HEK293T (cell line): Measurements from ENCODE around the gene QSOX2.

ENCODE experiments used
- CTCF ChIA-PET: fragments of 350-600 bp; formaldehyde crosslinking; extraction: SDS; loops from one replicate; lab custom pipeline; 2021; ENCODE audit warnings: antibody characterized with exemption, inconsistent platforms; lab: Yijun Ruan, JAX
- POLR2A ChIA-PET: fragments of 350-600 bp; formaldehyde crosslinking; extraction: SDS; loops from one replicate; lab custom pipeline; 2020; ENCODE audit warnings: antibody characterized with exemption, inconsistent platforms; lab: Yijun Ruan, JAX
- DNase-seq: peaks from one replicate; pipeline ENCODE4 v3.0.0; 2012; ENCODE audit warnings: mixed read lengths; ENCODE audit errors: extremely low spot score
- ARNT ChIP-seq: fragments of 450-650 bp; IDR thresholded peaks from 2 replicates; pipeline ENCODE4 v1.6.1; 2017; ENCODE audit warnings: mild to moderate bottlenecking
- BHLHE40 ChIP-seq: fragments of 450-650 bp; IDR thresholded peaks from 2 replicates; pipeline ENCODE4 v1.6.1; 2016; ENCODE audit warnings: mild to moderate bottlenecking, moderate library complexity, borderline replicate concordance
- CTBP1 ChIP-seq: fragments of 450-650 bp; IDR thresholded peaks from 2 replicates; pipeline ENCODE4 v1.6.1; 2016; ENCODE audit warnings: borderline replicate concordance
- ELF4 ChIP-seq: fragments of 450-650 bp; IDR thresholded peaks from 2 replicates; pipeline ENCODE4 v1.6.1; 2017; ENCODE audit warnings: antibody characterized with exemption
- FOXA1 ChIP-seq: fragments of 450-650 bp; IDR thresholded peaks from 2 replicates; pipeline ENCODE4 v1.6.1; 2016; ENCODE audit warnings: mild to moderate bottlenecking
- FOXK2 ChIP-seq: fragments of 450-650 bp; IDR thresholded peaks from 2 replicates; pipeline ENCODE4 v1.6.1; 2016; ENCODE audit warnings: mild to moderate bottlenecking
- FOXM1 ChIP-seq: fragments of 450-650 bp; IDR thresholded peaks from 2 replicates; pipeline ENCODE4 v1.6.1; 2017; ENCODE audit warnings: mild to moderate bottlenecking, borderline replicate concordance
- HDGF ChIP-seq: fragments of 450-650 bp; IDR thresholded peaks from 2 replicates; pipeline ENCODE4 v1.6.1; 2017; ENCODE audit warnings: antibody characterized with exemption, borderline replicate concordance
- L3MBTL2 ChIP-seq: fragments of 450-650 bp; conservative IDR thresholded peaks from 2 replicates; pipeline ENCODE4 v1.6.1; 2016; ENCODE audit warnings: mild to moderate bottlenecking
- LEF1 ChIP-seq: fragments of 450-650 bp; IDR thresholded peaks from 2 replicates; pipeline ENCODE4 v1.6.1; 2017; ENCODE audit warnings: mild to moderate bottlenecking, borderline replicate concordance
- NFRKB ChIP-seq: fragments of 450-650 bp; IDR thresholded peaks from 2 replicates; pipeline ENCODE4 v1.6.1; 2016; ENCODE audit warnings: mild to moderate bottlenecking, moderate library complexity
- SP1 ChIP-seq: fragments of 450-650 bp; IDR thresholded peaks from 2 replicates; pipeline ENCODE4 v1.6.1; 2017
- SUZ12 ChIP-seq: fragments of 450-650 bp; IDR thresholded peaks from 2 replicates; pipeline ENCODE4 v1.6.1; 2016; ENCODE audit warnings: mild to moderate bottlenecking
- TARDBP ChIP-seq: fragments of 450-650 bp; IDR thresholded peaks from 2 replicates; pipeline ENCODE4 v1.6.1; 2016
- ZNF384 ChIP-seq: fragments of 450-650 bp; IDR thresholded peaks from 2 replicates; pipeline ENCODE4 v1.6.1; 2016
- TF ChIP-seq, protein P1 (sequence below): fragments of 450-650 bp; IDR thresholded peaks from 2 replicates; pipeline ENCODE4 v1.6.1; 2016

Gene QSOX2

DNA sequence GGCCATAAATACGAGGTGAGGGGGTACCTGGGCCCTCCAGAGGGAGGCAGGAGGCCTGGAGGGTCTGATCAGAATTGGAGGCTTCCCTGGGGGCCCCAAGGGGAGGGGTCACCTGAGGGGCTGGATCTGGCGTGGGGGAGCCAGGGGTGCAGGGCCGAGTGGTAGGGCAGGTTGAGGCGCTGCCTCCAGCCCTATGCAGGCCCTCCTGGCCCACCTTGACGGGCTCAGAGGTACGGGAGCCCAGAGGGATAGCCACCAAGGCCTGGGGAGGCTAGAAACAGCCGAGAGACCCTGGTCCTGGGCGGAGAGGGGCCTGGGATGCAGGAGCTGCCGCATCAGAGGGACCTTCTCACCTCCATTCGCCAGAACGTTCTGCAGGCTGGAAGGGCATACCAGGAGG lies 65.0 kb downstream of the QSOX2 start:
- ChIA-PET POLR2A (no interaction called here), CTCF (no interaction called here)
- no peak for DNase-seq
- TF ChIP-seq LEF1 (no peak), FOXM1 (no peak), SP1 (no peak), CTBP1 (no peak), TARDBP (no peak), FOXA1 (no peak), ELF4 (no peak), BHLHE40 (no peak), ZNF384 (no peak), HDGF (no peak), ARNT (no peak), NFRKB (no peak), FOXK2 (no peak), SUZ12 (no peak), L3MBTL2 (no peak)
- TF ChIP-seq, protein P1, sequence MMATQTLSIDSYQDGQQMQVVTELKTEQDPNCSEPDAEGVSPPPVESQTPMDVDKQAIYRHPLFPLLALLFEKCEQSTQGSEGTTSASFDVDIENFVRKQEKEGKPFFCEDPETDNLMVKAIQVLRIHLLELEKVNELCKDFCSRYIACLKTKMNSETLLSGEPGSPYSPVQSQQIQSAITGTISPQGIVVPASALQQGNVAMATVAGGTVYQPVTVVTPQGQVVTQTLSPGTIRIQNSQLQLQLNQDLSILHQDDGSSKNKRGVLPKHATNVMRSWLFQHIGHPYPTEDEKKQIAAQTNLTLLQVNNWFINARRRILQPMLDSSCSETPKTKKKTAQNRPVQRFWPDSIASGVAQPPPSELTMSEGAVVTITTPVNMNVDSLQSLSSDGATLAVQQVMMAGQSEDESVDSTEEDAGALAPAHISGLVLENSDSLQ = no peak

DNA sequence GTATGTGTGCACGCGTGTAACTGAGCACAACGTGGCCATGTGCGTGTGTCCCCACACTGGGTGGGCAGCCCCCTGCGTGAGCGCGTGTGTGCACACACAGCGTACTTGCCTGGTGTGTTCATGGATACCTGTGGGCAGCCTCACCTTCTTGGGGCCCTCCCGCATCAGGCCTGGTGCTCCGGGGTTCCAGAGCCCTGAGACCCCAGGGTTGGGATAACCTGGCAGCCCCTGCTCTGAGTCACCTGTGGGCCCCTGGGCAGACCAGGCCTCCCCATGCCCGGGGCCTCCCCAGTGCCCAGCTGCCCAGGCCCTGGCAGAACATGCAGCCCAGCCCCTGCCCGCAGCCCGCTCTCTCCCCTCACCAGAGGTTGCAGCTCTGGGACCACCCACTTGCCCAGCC lies 65.9 kb downstream of the QSOX2 start:
- TF ChIP-seq TARDBP (no peak), FOXM1 (no peak), HDGF (no peak), BHLHE40 (no peak), FOXK2 (no peak), SP1 (no peak)
- no peak for DNase-seq
- ChIA-PET CTCF (no interaction called here), POLR2A (no interaction called here)

DNA sequence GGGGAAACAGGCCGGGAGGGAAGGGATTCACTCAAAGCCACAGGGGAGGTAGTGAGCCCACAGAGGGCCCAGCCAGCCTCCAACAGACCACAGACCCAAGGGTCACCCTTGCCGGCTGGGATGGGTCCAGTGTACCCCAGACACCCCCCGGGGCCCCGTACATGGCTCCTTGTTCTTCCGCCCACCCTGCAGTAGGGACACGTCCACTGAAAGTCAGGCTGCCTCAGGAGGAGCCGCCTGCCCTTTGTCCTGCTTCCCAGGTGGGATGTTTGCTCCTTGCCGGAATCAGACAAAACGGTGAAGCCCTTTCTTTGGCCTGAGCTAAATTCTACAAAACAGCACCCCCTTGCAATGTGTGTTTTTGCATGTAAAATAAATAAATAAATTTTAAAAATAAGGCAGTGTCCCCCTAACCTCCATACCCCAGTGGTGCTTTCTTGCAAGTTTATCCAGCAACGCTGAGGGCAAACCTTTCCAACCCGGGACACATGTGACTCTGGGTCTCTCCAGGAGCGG lies 66.5 kb downstream of the QSOX2 start:
- ChIA-PET CTCF (no interaction called here), POLR2A (no interaction called here)
- TF ChIP-seq ARNT (no peak), FOXK2 (no peak), SP1 (no peak), ELF4 (no peak), LEF1 (no peak), CTBP1 (no peak), ZNF384 (no peak), FOXA1 (no peak), NFRKB (no peak), BHLHE40 (no peak), L3MBTL2 (no peak), TARDBP (no peak), HDGF (no peak), SUZ12 (no peak), FOXM1 (no peak)
- TF ChIP-seq, protein P1 = no peak
- no peak for DNase-seq

DNA sequence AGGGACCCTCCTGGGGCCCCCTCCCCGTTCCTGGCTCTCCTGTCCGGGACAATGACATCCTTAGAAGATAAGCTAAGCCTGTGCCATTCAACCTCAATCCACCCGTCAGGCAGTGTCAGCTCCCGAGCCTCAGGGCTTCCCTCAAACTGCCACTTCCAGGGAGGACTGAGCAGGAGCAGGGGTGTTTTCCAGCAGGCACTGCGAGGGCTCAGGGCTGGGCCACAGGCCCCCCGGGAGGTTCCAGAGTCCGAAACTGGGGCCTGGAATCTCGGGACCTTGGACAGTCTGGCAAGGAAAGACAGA lies 66.9 kb downstream of the QSOX2 start:
- TF ChIP-seq ZNF384 = no peak
- TF ChIP-seq SP1 = no peak
- TF ChIP-seq NFRKB = no peak
- TF ChIP-seq FOXM1 = no peak
- no peak for TF ChIP-seq SUZ12
- no peak for TF ChIP-seq FOXA1
- no peak for TF ChIP-seq BHLHE40
- no peak for TF ChIP-seq FOXK2
- TF ChIP-seq ELF4 = no peak
- no peak for TF ChIP-seq L3MBTL2
- POLR2A ChIA-PET = no interaction called here

DNA sequence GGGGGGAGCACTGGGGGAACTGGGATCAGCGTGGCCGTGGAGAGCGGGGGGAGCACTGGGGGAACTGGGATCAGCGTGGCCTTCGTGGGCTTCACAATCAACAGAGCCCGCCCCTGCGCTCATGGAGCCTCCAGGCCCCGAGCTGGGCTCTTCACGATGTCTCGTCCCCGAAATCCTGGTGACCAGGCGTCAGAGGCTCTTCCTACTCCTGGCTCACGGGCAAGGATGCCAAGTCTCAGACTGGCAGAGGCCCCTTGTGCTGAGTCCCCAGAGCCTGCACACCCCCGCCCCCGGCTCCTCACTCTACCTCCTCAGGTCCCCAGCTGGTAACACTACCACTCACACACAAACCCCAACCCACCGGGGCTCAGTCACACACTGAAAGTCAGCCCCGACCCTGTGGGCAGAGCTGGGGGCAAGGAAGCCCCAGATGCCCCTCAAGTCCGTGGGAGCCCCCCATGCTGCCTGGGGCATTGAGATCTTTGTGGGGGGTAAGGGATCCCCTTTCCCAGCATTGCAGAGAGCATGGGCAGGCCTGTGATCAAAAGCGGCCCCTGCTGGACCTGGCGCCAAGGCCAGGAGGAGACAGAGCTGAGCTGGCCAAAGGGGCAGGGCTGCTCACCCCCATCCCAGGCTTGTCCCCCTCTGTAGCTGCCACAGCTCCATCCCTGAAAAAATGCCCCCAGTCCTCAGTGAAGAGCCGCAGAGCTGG lies 67.4 kb downstream of the QSOX2 start:
- ChIA-PET POLR2A (no interaction called here), CTCF (no interaction called here)
- TF ChIP-seq ARNT (no peak), TARDBP (no peak), SP1 (no peak), FOXA1 (no peak), BHLHE40 (no peak), SUZ12 (no peak), L3MBTL2 (no peak), ZNF384 (no peak), ELF4 (no peak), HDGF (no peak), CTBP1 (no peak), FOXM1 (no peak), NFRKB (no peak), FOXK2 (no peak)
- no peak for DNase-seq

More for the DNA sequence above, 66.9 kb downstream of the QSOX2 start:
- CTCF ChIA-PET = no interaction called here
- no peak for DNase-seq

DNA sequence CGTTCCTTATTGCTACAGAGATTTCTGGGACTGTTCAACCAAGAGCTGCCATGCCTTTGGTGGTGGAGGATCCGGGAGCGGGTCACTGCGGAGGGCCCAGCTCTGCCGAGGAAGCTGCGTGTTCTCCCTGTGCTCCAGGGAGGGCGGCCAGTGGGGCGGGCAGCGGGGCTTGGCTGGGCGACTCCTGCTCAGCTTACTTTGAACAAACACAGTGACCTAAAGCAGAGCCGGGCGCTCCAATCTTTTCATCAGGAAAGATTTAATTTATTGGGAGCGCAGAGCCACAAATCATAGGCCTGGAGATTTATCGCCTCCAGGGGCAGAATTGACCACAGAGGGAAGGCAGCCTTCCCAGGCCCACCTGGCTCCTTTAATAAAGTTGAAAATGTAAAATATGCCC lies 68.4 kb downstream of the QSOX2 start:
- ChIA-PET POLR2A (no interaction called here), CTCF (no interaction called here)
- TF ChIP-seq, protein P1 = no peak
- TF ChIP-seq CTBP1 (no peak), ELF4 (no peak), NFRKB (no peak), TARDBP (no peak), FOXM1 (no peak)
- DNase-seq = no peak
